Measurements from ENCODE around the gene DYNC1LI1.

DYNC1LI1 gene

GRCh38 chr3:32487781-32488473 is 82.7 kb downstream of the DYNC1LI1 start:
- DNase-seq, result no peak

GRCh38 chr3:32484436-32484835 is 86.2 kb downstream of the DYNC1LI1 start:
- no peak for DNase-seq

- no peak for DNase-seq
These were observed 86.9 kb downstream of the DYNC1LI1 start for GRCh38 chr3:32483772-32484171.

- no peak for DNase-seq
These were observed 88.0 kb downstream of the DYNC1LI1 start for GRCh38 chr3:32482693-32483092.

- DNase-seq, result no peak
These were observed 88.6 kb downstream of the DYNC1LI1 start for GRCh38 chr3:32481791-32482631.

- no peak for DNase-seq
These were observed 90.1 kb downstream of the DYNC1LI1 start for GRCh38 chr3:32480604-32481003.
